ENCODE measurements around the gene HSPA1L. TPM values are rescaled to one million over a fixed set of nuclear protein-coding genes. Genes with fewer than 3 reads are reported as not detected.

Gene HSPA1L
- total and polyA plus RNA-seq, 2 donors (not counting 3 experiments of a cell fraction or from before 2014, with no cell fraction given): 0.32 to 0.77 TPM

GRCh38 chr6:31792761-31793171 lies 22.3 kb downstream of the HSPA1L start:
- H3K79me2 ChIP-seq (ENCODE audit: control insufficient read depth, insufficient read depth, low read length): peaks cover 21% of the 10 kb centered on the region
- peak overlapping the region; percentile 23 for H3K27ac ChIP-seq (ENCODE audit: insufficient read depth, low read depth, low read length)
- FAIRE-seq: peak; percentile 12
- DNase-seq (ENCODE audit: low read depth, low spot score): no peak
- POLR2A ChIA-PET: no interaction called here
- H3K4me3 ChIP-seq (replicated peaks in 1 of 3; ENCODE audit: insufficient read depth in 1 of 3, low read depth in 1 of 3, low read length in 3 of 3): no peak overlapping the region
- dilution Hi-C loops (cut with MboI; ENCODE audit: extremely low pct_ligation_motif_present, low sequenced_read_pairs) (no loop called here), intact Hi-C loops (cut with micrococcal nuclease) (no loop called here)
- CTCF ChIA-PET: interaction anchor here (2.6 to 4.8 kb wide), 3 partner anchors 14 to 39 kb away, joined by 19 to 61 read pairs (median 30); partner anchors contain the start of gene LSM2
- no peaks in the 10 kb centered on the region for H4K20me1 ChIP-seq (replicated peaks; ENCODE audit: control insufficient read depth, extremely low read depth, insufficient read depth, low read length)
- peaks cover 0 to 7% of the 10 kb centered on the region in 2 experiments for H3K36me3 ChIP-seq (ENCODE audit: control insufficient read depth in 2 of 2, extremely low read depth in 1 of 2, insufficient read depth in 2 of 2, low read length in 2 of 2)
- no peak overlapping the region for H2AFZ ChIP-seq (ENCODE audit: low read depth, low read length)
- H3K27me3 ChIP-seq (ENCODE audit: control insufficient read depth in 2 of 2, insufficient read depth in 2 of 2, low read length in 2 of 2): no peaks in the 10 kb centered on the region
- BruUV-seq (replicated peaks): no TSS peak
- no peaks in the 10 kb centered on the region for H3K9me1 ChIP-seq (replicated peaks; ENCODE audit: control insufficient read depth, extremely low read depth, insufficient read depth, low read length)
- TF ChIP-seq POLR2AphosphoS5 (IDR thresholded peaks at IDR 0.05; ENCODE audit: insufficient read depth, low read depth, low read length) (no peak), EZH2 (IDR thresholded peaks at IDR 0.05; ENCODE audit: borderline replicate concordance, low read depth, low read length, severe bottlenecking) (no peak), MYC (IDR thresholded peaks at IDR 0.05; ENCODE audit: low read depth, low read length) (no peak), FOS (IDR thresholded peaks at IDR 0.05; ENCODE audit: borderline replicate concordance, insufficient read depth, low read length) (no peak), GATA2 (IDR thresholded peaks at IDR 0.05; ENCODE audit: insufficient read depth, insufficient read length, low read depth, low read length) (no peak), MAX (IDR thresholded peaks at IDR 0.05; ENCODE audit: insufficient read depth, insufficient read length) (no peak), POLR2A (IDR thresholded peaks at IDR 0.05; ENCODE audit: low read depth, low read length) (no peak), JUN (IDR thresholded peaks at IDR 0.05; ENCODE audit: borderline replicate concordance, insufficient read depth, insufficient read length, low read depth) (no peak)
- H3K9ac ChIP-seq (replicated peaks; ENCODE audit: extremely low read depth, insufficient read depth, low read length): no peak overlapping the region
- no peaks in the 10 kb centered on the region for H3K9me3 ChIP-seq (replicated peaks; ENCODE audit: control insufficient read depth, insufficient read depth, low read length)
- no peak overlapping the region for H3K4me2 ChIP-seq (ENCODE audit: insufficient read depth, low read length)
- peaks cover 15% of the 10 kb centered on the region for H3K4me1 ChIP-seq (ENCODE audit: control insufficient read depth, extremely low read depth, insufficient read depth, low read length)

- peaks cover 21% of the 10 kb centered on the region for H3K79me2 ChIP-seq (ENCODE audit: control insufficient read depth, insufficient read depth, low read length)
- TF ChIP-seq FOS (IDR thresholded peaks at IDR 0.05; ENCODE audit: borderline replicate concordance, insufficient read depth, low read length) (no peak), EZH2 (IDR thresholded peaks at IDR 0.05; ENCODE audit: borderline replicate concordance, low read depth, low read length, severe bottlenecking) (no peak), GATA2 (IDR thresholded peaks at IDR 0.05; ENCODE audit: insufficient read depth, insufficient read length, low read depth, low read length) (no peak), POLR2AphosphoS5 (IDR thresholded peaks at IDR 0.05; ENCODE audit: insufficient read depth, low read depth, low read length) (no peak), JUN (IDR thresholded peaks at IDR 0.05; ENCODE audit: borderline replicate concordance, insufficient read depth, insufficient read length, low read depth) (no peak), POLR2A (IDR thresholded peaks at IDR 0.05; ENCODE audit: low read depth, low read length) (no peak), CTCF (IDR thresholded peaks at IDR 0.05; ENCODE audit: extremely low read depth in 1 of 2, insufficient read depth in 1 of 2, low read depth in 1 of 2, low read length in 2 of 2) (no peak), MAX (IDR thresholded peaks at IDR 0.05; ENCODE audit: insufficient read depth, insufficient read length) (no peak), MYC (IDR thresholded peaks at IDR 0.05; ENCODE audit: low read depth, low read length) (no peak)
- H3K9ac ChIP-seq (replicated peaks; ENCODE audit: extremely low read depth, insufficient read depth, low read length): no peak overlapping the region
- peaks cover 0 to 7% of the 10 kb centered on the region in 2 experiments for H3K36me3 ChIP-seq (ENCODE audit: control insufficient read depth in 2 of 2, extremely low read depth in 1 of 2, insufficient read depth in 2 of 2, low read length in 2 of 2)
- H3K9me1 ChIP-seq (replicated peaks; ENCODE audit: control insufficient read depth, extremely low read depth, insufficient read depth, low read length): no peaks in the 10 kb centered on the region
- BruUV-seq (replicated peaks): no TSS peak
- ChIA-PET POLR2A (interaction anchor here (1.6 kb wide), 1 partner anchor 23 kb away, joined by 4 read pairs; the partner anchor contains the start of genes HSPA1A and HSPA1L), CTCF (interaction anchor here (1.2 to 4.8 kb wide), 7 partner anchors 14 to 53 kb away, joined by 3 to 61 read pairs (median 14); partner anchors contain the start of genes HSPA1A, HSPA1L, LSM2 and VWA7)
- H3K4me1 ChIP-seq (ENCODE audit: control insufficient read depth, extremely low read depth, insufficient read depth, low read length): peaks cover 15% of the 10 kb centered on the region
- H3K27ac ChIP-seq (ENCODE audit: insufficient read depth, low read depth, low read length): no peak overlapping the region
- H4K20me1 ChIP-seq (replicated peaks; ENCODE audit: control insufficient read depth, extremely low read depth, insufficient read depth, low read length): no peaks in the 10 kb centered on the region
- no peaks in the 10 kb centered on the region for H3K9me3 ChIP-seq (replicated peaks; ENCODE audit: control insufficient read depth, insufficient read depth, low read length)
- dilution Hi-C loops (cut with MboI; ENCODE audit: extremely low pct_ligation_motif_present, low sequenced_read_pairs): no loop called here
- FAIRE-seq (no peak), DNase-seq (ENCODE audit: low read depth, low spot score) (no peak)
- H3K4me3 ChIP-seq (replicated peaks in 1 of 3; ENCODE audit: insufficient read depth in 1 of 3, low read depth in 1 of 3, low read length in 3 of 3): no peak overlapping the region
- H3K27me3 ChIP-seq (ENCODE audit: control insufficient read depth in 2 of 2, insufficient read depth in 2 of 2, low read length in 2 of 2): no peaks in the 10 kb centered on the region
- no peak overlapping the region for H3K4me2 ChIP-seq (ENCODE audit: insufficient read depth, low read length)
- intact Hi-C loops (cut with micrococcal nuclease): no loop called here
- H2AFZ ChIP-seq (ENCODE audit: low read depth, low read length): no peak overlapping the region
Measured at GRCh38 chr6:31792090-31792374, 23.1 kb downstream of the HSPA1L start.
